ENCODE measurements around the gene PPP1R11. TPM values are rescaled to one million over a fixed set of nuclear protein-coding genes. Genes with fewer than 3 reads are reported as not detected.

PPP1R11 gene
- total and polyA plus RNA-seq, 4 donors = 29.2 to 81.7 (median 55.8) TPM

- 40 to 56% methylated on average over 3 of the region's 3 CpGs for WGBS, 2 donors
- Histone ChIP-seq H3K4me3 (no peak overlapping the region), H3K9ac (ENCODE audit: insufficient read depth in 1 of 2, low read length in 2 of 2) (no peak overlapping the region), H3K4me1 (ENCODE audit: control insufficient read depth in 5 of 5, insufficient read depth in 5 of 5, low read length in 5 of 5) (peaks cover 0 to 36% (median 8%) of the 10 kb centered on the region in 5 donors), H3K9me3 (ENCODE audit: control insufficient read depth in 4 of 4, insufficient read depth in 3 of 4, low read length in 3 of 4) (no peaks in the 10 kb centered on the region), H3K27me3 (ENCODE audit: control insufficient read depth in 3 of 3, insufficient read depth in 3 of 3, low read length in 2 of 3) (peaks cover 0 to 50% (median 47%) of the 10 kb centered on the region in 3 donors), H3K27ac (ENCODE audit: low read depth in 1 of 2, low read length in 1 of 2) (no peak overlapping the region), H3K36me3 (ENCODE audit: control insufficient read depth in 4 of 4, insufficient read depth in 4 of 4, low read length in 4 of 4) (peaks cover 5 to 13% (median 8%) of the 10 kb centered on the region in 4 donors)
- DNase-seq = no peak
- no peak for TF ChIP-seq CTCF (IDR thresholded peaks at IDR 0.05; ENCODE audit: control extremely low read depth, extremely low read depth)
- no peak for ATAC-seq (ENCODE audit: insufficient read depth, low FRiP score)
These were observed 4.9 kb downstream of the PPP1R11 start for GRCh38 chr6:30071858-30072257.

GRCh38 chr6:30073489-30074235 is 6.7 kb downstream of the PPP1R11 start:
- ATAC-seq (ENCODE audit: insufficient read depth, low FRiP score) = no peak
- no peak overlapping the region for H3K4me3 ChIP-seq
- peaks cover 0 to 67% (median 59%) of the 10 kb centered on the region in 3 donors for H3K27me3 ChIP-seq (ENCODE audit: control insufficient read depth in 3 of 3, insufficient read depth in 3 of 3, low read length in 2 of 3)

GRCh38 chr6:30074331-30075093 is 7.5 kb downstream of the PPP1R11 start:
- WGBS, 2 donors = 10 to 11% methylated on average over 37 of the region's 37 CpGs

More at GRCh38 chr6:30073489-30074235, 6.7 kb downstream of the PPP1R11 start:
- H3K9me3 ChIP-seq (ENCODE audit: control insufficient read depth in 4 of 4, insufficient read depth in 3 of 4, low read length in 3 of 4) = no peaks in the 10 kb centered on the region
- H3K9ac ChIP-seq (ENCODE audit: insufficient read depth in 1 of 2, low read length in 2 of 2) = no peak overlapping the region
- peaks cover 5 to 13% (median 8%) of the 10 kb centered on the region in 4 donors for H3K36me3 ChIP-seq (ENCODE audit: control insufficient read depth in 4 of 4, insufficient read depth in 4 of 4, low read length in 4 of 4)
- H3K27ac ChIP-seq (ENCODE audit: low read depth in 1 of 2, low read length in 1 of 2) = no peak overlapping the region
- TF ChIP-seq CTCF (IDR thresholded peaks at IDR 0.05; ENCODE audit: control extremely low read depth, extremely low read depth) = no peak
- peak in 1 of 3 donors; percentile 16 for DNase-seq
- peaks cover 0 to 27% (median 0%) of the 10 kb centered on the region in 5 donors for H3K4me1 ChIP-seq (ENCODE audit: control insufficient read depth in 5 of 5, insufficient read depth in 5 of 5, low read length in 5 of 5)
- 62 to 71% methylated on average over 7 of the region's 7 CpGs for WGBS, 2 donors

More at GRCh38 chr6:30074331-30075093, 7.5 kb downstream of the PPP1R11 start:
- Histone ChIP-seq H3K9ac (ENCODE audit: insufficient read depth in 1 of 2, low read length in 2 of 2) (no peak overlapping the region), H3K4me3 (peak overlapping the region; percentile 7), H3K9me3 (ENCODE audit: control insufficient read depth in 4 of 4, insufficient read depth in 3 of 4, low read length in 3 of 4) (no peaks in the 10 kb centered on the region), H3K36me3 (ENCODE audit: control insufficient read depth in 4 of 4, insufficient read depth in 4 of 4, low read length in 4 of 4) (peaks cover 3 to 6% (median 5%) of the 10 kb centered on the region in 4 donors), H3K27me3 (ENCODE audit: control insufficient read depth in 3 of 3, insufficient read depth in 3 of 3, low read length in 2 of 3) (peaks cover 0 to 75% (median 67%) of the 10 kb centered on the region in 3 donors), H3K4me1 (ENCODE audit: control insufficient read depth in 5 of 5, insufficient read depth in 5 of 5, low read length in 5 of 5) (peaks cover 0 to 27% (median 0%) of the 10 kb centered on the region in 5 donors), H3K27ac (ENCODE audit: low read depth in 1 of 2, low read length in 1 of 2) (no peak overlapping the region)
- ATAC-seq (ENCODE audit: insufficient read depth, low FRiP score) = no peak
- TF ChIP-seq CTCF (IDR thresholded peaks at IDR 0.05; ENCODE audit: control extremely low read depth, extremely low read depth) = no peak
- peak; percentile 53 to 73 (median 71) for DNase-seq

All from lung (tissue), 12 donors.